GM18861 (cell line): ENCODE measurements around the gene TXNDC12.
A peak's percentile ranks its signal among the peaks of the same experiment; 100 is the strongest.
"Not testable (repeated sequence)": the region's sequence is repeated elsewhere in the genome, so short reads cannot be mapped to it uniquely, and the experiment has no call there.

Experiments
- ATAC-seq: cut with Tn5 transposase; IDR thresholded peaks from one replicate; pipeline ENCODE4 v1.9.1; 2021; ENCODE audit not compliant: unreplicated experiment

TXNDC12 gene

GRCh38 chr1:52055066-52055865 lies at the start of gene TXNDC12:
TXNDC12 (minus strand) TSS chr1:52055191; CDS start chr1:52055096, 95 bp downstream.
- peak; percentile 38 for ATAC-seq

GRCh38 chr1:52102336-52103013 lies 47.5 kb upstream of the TXNDC12 start:
- no peak for ATAC-seq

- no peak for ATAC-seq
These were observed 43.3 kb upstream of the TXNDC12 start for GRCh38 chr1:52098139-52098871.

- ATAC-seq, result no peak
These were observed 41.2 kb upstream of the TXNDC12 start for GRCh38 chr1:52096216-52096615.

GRCh38 chr1:52094300-52094699 lies 39.3 kb upstream of the TXNDC12 start:
- not testable (repeated sequence) for ATAC-seq

GRCh38 chr1:52087892-52088291 lies 32.9 kb upstream of the TXNDC12 start:
- ATAC-seq, result not testable (repeated sequence)

GRCh38 chr1:52080014-52080415 lies 25.0 kb upstream of the TXNDC12 start:
- ATAC-seq, result no peak

- ATAC-seq, result not testable (repeated sequence)
These were observed 22.3 kb upstream of the TXNDC12 start for GRCh38 chr1:52077277-52077676.

GRCh38 chr1:52072291-52072690 lies 17.3 kb upstream of the TXNDC12 start:
- no peak for ATAC-seq

GRCh38 chr1:52070704-52071103 lies 15.7 kb upstream of the TXNDC12 start:
- no peak for ATAC-seq

GRCh38 chr1:52063192-52063591 lies 8.2 kb upstream of the TXNDC12 start:
- ATAC-seq, result no peak

- no peak for ATAC-seq
These were observed 5.8 kb upstream of the TXNDC12 start for GRCh38 chr1:52060822-52061221.

- no peak for ATAC-seq
These were observed 4.9 kb upstream of the TXNDC12 start for GRCh38 chr1:52059888-52060287.

GRCh38 chr1:52059321-52059720 lies 4.3 kb upstream of the TXNDC12 start:
- no peak for ATAC-seq

- no peak for ATAC-seq
These were observed 3.0 kb upstream of the TXNDC12 start for GRCh38 chr1:52057876-52058415.

GRCh38 chr1:52057255-52057654 lies 2.3 kb upstream of the TXNDC12 start:
- no peak for ATAC-seq

- peak; percentile 47 for ATAC-seq
These were observed 1.9 kb upstream of the TXNDC12 start for GRCh38 chr1:52056937-52057231.

GRCh38 chr1:52056163-52056936 lies 1.4 kb upstream of the TXNDC12 start, which contains the start of gene BTF3L4:
BTF3L4 (plus strand) TSS chr1:52056295; CDS start chr1:52059848, 3,553 bp downstream.
- peak; percentile 67 for ATAC-seq

- no peak for ATAC-seq
These were observed 823 bp upstream of the TXNDC12 start for GRCh38 chr1:52055866-52056162.

GRCh38 chr1:52054496-52055065 lies 410 bp downstream of the TXNDC12 start:
- no peak for ATAC-seq

GRCh38 chr1:52053862-52054261 lies 1.1 kb downstream of the TXNDC12 start:
- no peak for ATAC-seq
